Measurements from ENCODE around the gene CWC27.

Gene CWC27

GRCh38 chr5:64880821-64881220, 112.1 kb downstream of the CWC27 start:
- no peaks in the 10 kb centered on the region for H3K9me3 ChIP-seq (ENCODE audit: severe bottlenecking)
- TF ChIP-seq, protein P1, sequence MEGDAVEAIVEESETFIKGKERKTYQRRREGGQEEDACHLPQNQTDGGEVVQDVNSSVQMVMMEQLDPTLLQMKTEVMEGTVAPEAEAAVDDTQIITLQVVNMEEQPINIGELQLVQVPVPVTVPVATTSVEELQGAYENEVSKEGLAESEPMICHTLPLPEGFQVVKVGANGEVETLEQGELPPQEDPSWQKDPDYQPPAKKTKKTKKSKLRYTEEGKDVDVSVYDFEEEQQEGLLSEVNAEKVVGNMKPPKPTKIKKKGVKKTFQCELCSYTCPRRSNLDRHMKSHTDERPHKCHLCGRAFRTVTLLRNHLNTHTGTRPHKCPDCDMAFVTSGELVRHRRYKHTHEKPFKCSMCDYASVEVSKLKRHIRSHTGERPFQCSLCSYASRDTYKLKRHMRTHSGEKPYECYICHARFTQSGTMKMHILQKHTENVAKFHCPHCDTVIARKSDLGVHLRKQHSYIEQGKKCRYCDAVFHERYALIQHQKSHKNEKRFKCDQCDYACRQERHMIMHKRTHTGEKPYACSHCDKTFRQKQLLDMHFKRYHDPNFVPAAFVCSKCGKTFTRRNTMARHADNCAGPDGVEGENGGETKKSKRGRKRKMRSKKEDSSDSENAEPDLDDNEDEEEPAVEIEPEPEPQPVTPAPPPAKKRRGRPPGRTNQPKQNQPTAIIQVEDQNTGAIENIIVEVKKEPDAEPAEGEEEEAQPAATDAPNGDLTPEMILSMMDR (IDR thresholded peaks at IDR 0.05; ENCODE audit: low read depth, low read length): no peak
- no peaks in the 10 kb centered on the region for H3K36me3 ChIP-seq
- H3K27me3 ChIP-seq (ENCODE audit: insufficient read depth, low read depth, severe bottlenecking): no peaks in the 10 kb centered on the region
- no peak for DNase-seq
- H3K27ac ChIP-seq: no peak overlapping the region
- H3K4me3 ChIP-seq (ENCODE audit: low read depth, low read length): no peak overlapping the region

GRCh38 chr5:64883912-64884311, 115.2 kb downstream of the CWC27 start:
- DNase-seq: no peak
- TF ChIP-seq, protein P1 (IDR thresholded peaks at IDR 0.05; ENCODE audit: low read depth, low read length): no peak
- H3K36me3 ChIP-seq: no peaks in the 10 kb centered on the region
- no peaks in the 10 kb centered on the region for H3K9me3 ChIP-seq (ENCODE audit: severe bottlenecking)
- no peaks in the 10 kb centered on the region for H3K27me3 ChIP-seq (ENCODE audit: insufficient read depth, low read depth, severe bottlenecking)
- H3K27ac ChIP-seq: no peak overlapping the region
- H3K4me3 ChIP-seq (ENCODE audit: low read depth, low read length): no peak overlapping the region

DNA sequence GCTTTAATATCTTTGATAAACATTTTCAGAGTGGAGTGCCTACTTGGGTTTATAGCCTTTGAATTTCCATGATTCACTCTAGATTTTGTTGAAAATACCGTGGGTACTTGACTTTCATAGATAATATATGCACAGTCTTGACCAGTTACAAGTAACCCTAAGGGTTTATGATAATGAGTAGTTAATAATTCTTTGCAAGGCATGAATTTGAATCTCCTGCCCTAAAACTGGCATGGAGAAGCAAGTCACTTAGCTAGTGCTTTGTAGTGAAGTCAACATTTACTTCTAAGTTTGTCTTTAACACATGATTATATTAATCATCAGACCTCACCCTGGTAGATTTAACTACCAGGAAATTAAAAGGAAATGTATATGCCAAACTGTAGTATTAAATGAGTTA, 115.8 kb downstream of the CWC27 start:
- TF ChIP-seq, protein P1 (IDR thresholded peaks at IDR 0.05; ENCODE audit: low read depth, low read length): no peak
- no peaks in the 10 kb centered on the region for H3K27me3 ChIP-seq (ENCODE audit: insufficient read depth, low read depth, severe bottlenecking)
- DNase-seq: no peak

DNA sequence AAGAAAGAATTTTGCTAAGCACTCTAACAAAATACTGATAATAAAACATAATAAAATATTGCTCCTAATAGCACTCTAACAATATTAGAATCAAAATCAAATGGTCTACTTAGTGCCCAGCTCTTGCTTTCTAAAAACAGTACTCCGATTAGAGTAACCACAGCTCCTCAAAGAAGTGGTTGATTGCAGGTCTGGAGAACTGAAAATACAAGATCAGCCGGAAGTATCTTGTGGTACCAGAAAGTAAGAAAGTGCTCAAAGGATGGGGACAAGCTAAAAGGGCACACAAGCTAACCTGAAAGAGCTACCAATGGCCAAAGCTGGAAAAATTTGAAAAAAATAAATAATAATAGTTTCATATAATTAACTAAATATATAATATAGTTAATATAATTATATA, 119.2 kb downstream of the CWC27 start:
- Histone ChIP-seq H3K4me3 (ENCODE audit: low read depth, low read length) (no peak overlapping the region), H3K27me3 (ENCODE audit: insufficient read depth, low read depth, severe bottlenecking) (no peaks in the 10 kb centered on the region), H3K9me3 (ENCODE audit: severe bottlenecking) (no peaks in the 10 kb centered on the region), H3K36me3 (no peaks in the 10 kb centered on the region), H3K27ac (no peak overlapping the region)
- TF ChIP-seq, protein P1 (IDR thresholded peaks at IDR 0.05; ENCODE audit: low read depth, low read length): no peak
- DNase-seq: no peak

More for the DNA sequence above, 115.8 kb downstream of the CWC27 start:
- Histone ChIP-seq H3K4me3 (ENCODE audit: low read depth, low read length) (no peak overlapping the region), H3K9me3 (ENCODE audit: severe bottlenecking) (no peaks in the 10 kb centered on the region), H3K27ac (no peak overlapping the region), H3K36me3 (no peaks in the 10 kb centered on the region)

GRCh38 chr5:64895748-64896147, 127.0 kb downstream of the CWC27 start:
- no peaks in the 10 kb centered on the region for H3K27me3 ChIP-seq (ENCODE audit: insufficient read depth, low read depth, severe bottlenecking)
- no peak overlapping the region for H3K4me3 ChIP-seq (ENCODE audit: low read depth, low read length)
- no peaks in the 10 kb centered on the region for H3K9me3 ChIP-seq (ENCODE audit: severe bottlenecking)
- DNase-seq: no peak
- no peaks in the 10 kb centered on the region for H3K36me3 ChIP-seq
- no peak overlapping the region for H3K27ac ChIP-seq
- TF ChIP-seq, protein P1 (IDR thresholded peaks at IDR 0.05; ENCODE audit: low read depth, low read length): no peak

DNA sequence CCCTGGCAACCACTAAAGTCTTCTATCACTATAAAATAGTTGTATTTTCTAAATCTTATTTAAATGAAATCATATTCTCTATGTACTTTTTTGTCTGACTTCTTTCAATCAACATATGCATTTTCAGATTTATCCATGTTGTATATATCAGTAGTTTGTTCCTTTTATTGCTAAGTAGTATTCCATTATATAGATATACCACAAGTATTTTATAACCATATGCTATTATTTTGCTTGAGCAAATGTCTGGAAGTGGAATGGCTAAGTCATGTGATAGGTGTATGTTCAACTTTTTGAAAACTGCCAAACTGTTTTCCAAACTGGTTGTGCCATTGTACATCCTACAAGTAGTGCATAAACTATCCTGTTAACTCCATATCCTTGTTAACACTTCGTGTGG, 131.1 kb downstream of the CWC27 start:
- H3K27me3 ChIP-seq (ENCODE audit: insufficient read depth, low read depth, severe bottlenecking): no peaks in the 10 kb centered on the region
- no peaks in the 10 kb centered on the region for H3K36me3 ChIP-seq
- TF ChIP-seq, protein P1 (IDR thresholded peaks at IDR 0.05; ENCODE audit: low read depth, low read length): no peak
- H3K9me3 ChIP-seq (ENCODE audit: severe bottlenecking): no peaks in the 10 kb centered on the region
- no peak overlapping the region for H3K27ac ChIP-seq
- no peak for DNase-seq
- H3K4me3 ChIP-seq (ENCODE audit: low read depth, low read length): no peak overlapping the region
